Measurements from ENCODE around the gene ARHGEF12.
A peak's percentile ranks its signal among the peaks of the same experiment; 100 is the strongest.

Gene ARHGEF12

DNA sequence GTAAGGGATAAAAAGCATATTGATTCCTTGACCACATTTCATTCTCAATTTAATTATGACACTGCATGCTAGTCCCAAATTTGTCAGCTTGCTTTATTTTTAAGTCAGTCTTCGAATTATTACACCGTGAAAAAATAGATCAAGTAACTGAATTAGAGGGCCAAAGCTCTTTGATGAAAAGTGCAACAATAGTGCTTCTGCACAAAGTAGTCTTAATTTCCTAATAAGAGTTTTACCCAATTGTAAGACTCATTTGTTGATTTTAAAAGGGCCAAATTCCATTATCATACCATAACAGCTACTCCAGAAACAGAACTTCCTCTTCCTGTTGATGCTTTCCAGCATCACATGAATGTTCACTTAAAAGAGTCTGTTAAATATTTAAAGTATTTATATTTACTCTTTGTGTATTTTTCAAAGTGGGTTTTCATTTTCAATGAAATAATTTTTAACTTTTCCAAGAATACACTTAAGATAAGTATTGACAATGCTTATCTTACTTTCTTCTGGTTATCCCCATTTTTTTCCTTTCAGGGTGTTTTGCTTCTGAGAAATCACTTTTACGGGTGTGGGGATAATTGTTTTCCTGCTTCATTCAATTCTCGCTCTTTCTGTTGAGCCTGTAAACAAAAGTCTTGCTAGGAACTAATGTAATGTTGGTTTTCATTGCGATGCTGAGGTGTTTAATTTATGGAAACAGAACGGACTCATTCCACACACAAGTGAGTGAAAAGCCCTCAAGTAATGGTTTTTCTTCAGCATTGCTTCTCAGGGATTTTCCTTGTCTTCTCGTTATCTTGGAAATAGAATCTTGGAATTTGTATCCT, 2.1 kb downstream of the ARHGEF12 start:
- Mint-ChIP-seq H3K4me3 (peak overlapping the region; percentile 79), H3K27me3 (peaks cover 60% of the 10 kb centered on the region), H3K9me3 (no peaks in the 10 kb centered on the region), H3K36me3 (ENCODE audit: insufficient read depth) (peaks cover 4% of the 10 kb centered on the region), H3K4me1 (peaks cover 32% of the 10 kb centered on the region), H3K27ac (ENCODE audit: low read depth) (no peak overlapping the region)
- DNase-seq (ENCODE audit: low spot score in 2 of 2): no peak
- ATAC-seq (replicated peaks; ENCODE audit: extremely low read depth, poor library complexity, severe bottlenecking): no peak

DNA sequence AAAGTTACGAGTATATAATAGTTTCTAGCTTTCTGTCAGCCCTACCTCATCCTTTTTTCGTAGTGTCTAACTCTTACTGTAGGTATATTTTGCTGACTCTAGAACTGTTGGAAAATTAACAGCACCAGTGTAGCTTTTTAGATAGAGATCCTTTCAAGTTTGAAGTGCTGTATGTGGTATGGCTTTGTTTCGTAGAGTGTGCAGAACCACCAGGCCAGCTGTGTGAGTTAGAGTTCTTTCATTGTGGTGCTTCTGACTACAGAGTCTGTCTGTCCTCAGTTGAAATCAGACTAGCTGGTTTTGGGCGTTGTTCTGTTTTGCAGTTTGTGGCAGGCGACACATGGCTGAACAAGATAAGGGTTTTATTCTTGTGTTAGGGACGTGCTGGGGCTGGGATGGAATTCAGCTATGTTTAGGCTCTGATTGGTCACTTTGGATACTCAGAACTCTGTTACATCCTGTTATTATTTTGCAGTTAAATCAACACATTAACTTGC, 3.2 kb downstream of the ARHGEF12 start:
- Mint-ChIP-seq H3K9me3 (no peaks in the 10 kb centered on the region), H3K27ac (ENCODE audit: low read depth) (no peak overlapping the region), H3K4me3 (no peak overlapping the region), H3K4me1 (peaks cover 36% of the 10 kb centered on the region), H3K36me3 (ENCODE audit: insufficient read depth) (peaks cover 7% of the 10 kb centered on the region), H3K27me3 (peaks cover 55% of the 10 kb centered on the region)
- ATAC-seq (replicated peaks; ENCODE audit: extremely low read depth, poor library complexity, severe bottlenecking) (no peak), DNase-seq (ENCODE audit: low spot score in 2 of 2) (no peak)

- ATAC-seq (replicated peaks; ENCODE audit: extremely low read depth, poor library complexity, severe bottlenecking) (no peak), DNase-seq (ENCODE audit: low spot score in 2 of 2) (no peak)
- Mint-ChIP-seq H3K36me3 (ENCODE audit: insufficient read depth) (peaks cover 8% of the 10 kb centered on the region), H3K9me3 (no peaks in the 10 kb centered on the region), H3K27ac (ENCODE audit: low read depth) (no peak overlapping the region), H3K4me1 (peaks cover 39% of the 10 kb centered on the region), H3K27me3 (peaks cover 55% of the 10 kb centered on the region), H3K4me3 (no peak overlapping the region)
Measured at GRCh38 chr11:120340529-120340928, 4.3 kb downstream of the ARHGEF12 start.

- H3K27me3 Mint-ChIP-seq: peaks cover 60% of the 10 kb centered on the region
- no peaks in the 10 kb centered on the region for H3K9me3 Mint-ChIP-seq
- no peak overlapping the region for H3K4me3 Mint-ChIP-seq
- DNase-seq (ENCODE audit: low spot score in 2 of 2) (no peak), ATAC-seq (replicated peaks; ENCODE audit: extremely low read depth, poor library complexity, severe bottlenecking) (no peak)
- H3K36me3 Mint-ChIP-seq (ENCODE audit: insufficient read depth): peaks cover 4% of the 10 kb centered on the region
- H3K4me1 Mint-ChIP-seq: peaks cover 41% of the 10 kb centered on the region
- no peak overlapping the region for H3K27ac Mint-ChIP-seq (ENCODE audit: low read depth)
Measured at GRCh38 chr11:120342226-120342625, 6.0 kb downstream of the ARHGEF12 start.

DNA sequence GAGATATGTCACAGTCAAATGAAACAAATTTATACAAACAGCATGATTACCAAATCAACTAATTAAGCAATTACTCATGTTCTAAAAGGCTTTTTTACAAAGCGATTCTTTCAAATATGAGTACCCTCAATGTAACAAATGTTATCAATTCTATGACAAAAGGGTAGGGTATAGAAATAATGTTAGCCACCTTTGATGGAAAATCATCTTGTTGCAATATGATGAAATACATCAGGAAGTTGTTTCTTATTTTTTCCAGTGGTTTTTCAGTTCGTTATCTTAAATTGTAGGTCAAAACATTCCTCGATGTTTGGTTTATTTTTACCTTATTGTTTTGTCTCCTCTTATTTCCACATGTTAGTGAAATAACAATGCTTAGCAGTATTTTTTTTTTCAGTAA, 6.5 kb downstream of the ARHGEF12 start:
- peaks cover 60% of the 10 kb centered on the region for H3K27me3 Mint-ChIP-seq
- no peak overlapping the region for H3K4me3 Mint-ChIP-seq
- H3K9me3 Mint-ChIP-seq: no peaks in the 10 kb centered on the region
- ATAC-seq (replicated peaks; ENCODE audit: extremely low read depth, poor library complexity, severe bottlenecking): no peak
- peaks cover 4% of the 10 kb centered on the region for H3K36me3 Mint-ChIP-seq (ENCODE audit: insufficient read depth)
- H3K27ac Mint-ChIP-seq (ENCODE audit: low read depth): no peak overlapping the region
- no peak for DNase-seq (ENCODE audit: low spot score in 2 of 2)
- H3K4me1 Mint-ChIP-seq: peaks cover 41% of the 10 kb centered on the region

GRCh38 chr11:120343429-120343828, 7.2 kb downstream of the ARHGEF12 start:
- H3K9me3 Mint-ChIP-seq: no peaks in the 10 kb centered on the region
- H3K4me3 Mint-ChIP-seq: no peak overlapping the region
- peaks cover 4% of the 10 kb centered on the region for H3K36me3 Mint-ChIP-seq (ENCODE audit: insufficient read depth)
- peaks cover 57% of the 10 kb centered on the region for H3K27me3 Mint-ChIP-seq
- H3K27ac Mint-ChIP-seq (ENCODE audit: low read depth): no peak overlapping the region
- ATAC-seq (replicated peaks; ENCODE audit: extremely low read depth, poor library complexity, severe bottlenecking) (no peak), DNase-seq (ENCODE audit: low spot score in 2 of 2) (no peak)
- peaks cover 37% of the 10 kb centered on the region for H3K4me1 Mint-ChIP-seq

DNA sequence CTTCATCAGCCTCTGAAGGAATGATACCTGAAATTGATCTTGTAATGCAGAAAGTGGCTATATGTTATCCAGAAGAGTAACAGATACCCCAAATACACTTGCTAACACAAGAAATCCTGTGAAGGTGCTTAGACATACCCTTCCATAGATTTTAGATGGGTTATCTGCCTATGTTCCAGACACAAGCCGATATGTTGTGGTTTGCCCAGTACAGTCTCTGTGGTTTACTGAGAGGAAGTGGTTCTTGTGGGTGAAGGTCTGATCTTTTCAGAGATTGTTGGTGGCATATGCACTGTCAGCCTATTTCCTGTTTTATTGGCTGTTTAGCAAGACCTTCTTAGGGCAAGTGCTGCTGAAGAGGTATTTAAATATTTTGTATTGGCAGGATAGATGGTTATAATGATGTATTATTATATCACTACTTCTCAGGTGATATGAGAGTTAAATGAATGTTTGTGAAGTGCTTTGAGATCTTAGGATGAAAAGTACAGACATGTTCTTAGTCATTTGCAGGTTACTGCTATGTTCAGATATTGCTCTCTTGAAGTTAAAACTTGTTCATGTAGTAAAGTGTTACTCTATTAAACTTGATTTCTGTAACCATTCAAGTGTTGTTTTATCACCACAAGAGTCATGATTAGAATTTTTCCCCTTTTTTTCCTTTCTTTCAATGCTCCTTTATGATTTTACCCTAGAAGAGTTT, 8.2 kb downstream of the ARHGEF12 start:
- H3K4me3 Mint-ChIP-seq: peak overlapping the region; percentile 45
- peaks cover 33% of the 10 kb centered on the region for H3K4me1 Mint-ChIP-seq
- DNase-seq (ENCODE audit: low spot score in 2 of 2) (peak in 1 of 2 donors; percentile 65), ATAC-seq (replicated peaks; ENCODE audit: extremely low read depth, poor library complexity, severe bottlenecking) (peak; percentile 95)
- peak overlapping the region; percentile 33 for H3K27ac Mint-ChIP-seq (ENCODE audit: low read depth)
- peaks cover 4% of the 10 kb centered on the region for H3K36me3 Mint-ChIP-seq (ENCODE audit: insufficient read depth)
- H3K9me3 Mint-ChIP-seq: no peaks in the 10 kb centered on the region
- peaks cover 56% of the 10 kb centered on the region for H3K27me3 Mint-ChIP-seq

GRCh38 chr11:120346233-120346632, 10.0 kb downstream of the ARHGEF12 start:
- Mint-ChIP-seq H3K27ac (ENCODE audit: low read depth) (no peak overlapping the region), H3K4me1 (peaks cover 27% of the 10 kb centered on the region), H3K27me3 (peaks cover 62% of the 10 kb centered on the region), H3K9me3 (no peaks in the 10 kb centered on the region), H3K4me3 (no peak overlapping the region), H3K36me3 (ENCODE audit: insufficient read depth) (peaks cover 4% of the 10 kb centered on the region)
- ATAC-seq (replicated peaks; ENCODE audit: extremely low read depth, poor library complexity, severe bottlenecking): no peak
- DNase-seq (ENCODE audit: low spot score in 2 of 2): no peak

GRCh38 chr11:120350637-120351036, 14.4 kb downstream of the ARHGEF12 start:
- Mint-ChIP-seq H3K9me3 (no peaks in the 10 kb centered on the region), H3K27me3 (peaks cover 82% of the 10 kb centered on the region), H3K4me1 (peaks cover 19% of the 10 kb centered on the region), H3K4me3 (no peak overlapping the region), H3K36me3 (ENCODE audit: insufficient read depth) (no peaks in the 10 kb centered on the region), H3K27ac (ENCODE audit: low read depth) (no peak overlapping the region)
- ATAC-seq (replicated peaks; ENCODE audit: extremely low read depth, poor library complexity, severe bottlenecking): no peak
- DNase-seq (ENCODE audit: low spot score in 2 of 2): no peak

- no peak overlapping the region for H3K4me3 Mint-ChIP-seq
- H3K4me1 Mint-ChIP-seq: peaks cover 10% of the 10 kb centered on the region
- no peak for DNase-seq (ENCODE audit: low spot score in 2 of 2)
- no peaks in the 10 kb centered on the region for H3K36me3 Mint-ChIP-seq (ENCODE audit: insufficient read depth)
- H3K27me3 Mint-ChIP-seq: peaks cover 75% of the 10 kb centered on the region
- no peak for ATAC-seq (replicated peaks; ENCODE audit: extremely low read depth, poor library complexity, severe bottlenecking)
- no peaks in the 10 kb centered on the region for H3K9me3 Mint-ChIP-seq
- no peak overlapping the region for H3K27ac Mint-ChIP-seq (ENCODE audit: low read depth)
Measured at GRCh38 chr11:120352405-120352804, 16.2 kb downstream of the ARHGEF12 start.

GRCh38 chr11:120354068-120354467, 17.9 kb downstream of the ARHGEF12 start:
- peaks cover 12% of the 10 kb centered on the region for H3K4me1 Mint-ChIP-seq
- no peak for DNase-seq (ENCODE audit: low spot score in 2 of 2)

GRCh38 chr11:120354779-120355178, 18.6 kb downstream of the ARHGEF12 start:
- DNase-seq (ENCODE audit: low spot score in 2 of 2) (no peak), ATAC-seq (replicated peaks; ENCODE audit: extremely low read depth, poor library complexity, severe bottlenecking) (no peak)
- Mint-ChIP-seq H3K27ac (ENCODE audit: low read depth) (no peak overlapping the region), H3K4me3 (no peak overlapping the region), H3K9me3 (no peaks in the 10 kb centered on the region), H3K36me3 (ENCODE audit: insufficient read depth) (no peaks in the 10 kb centered on the region), H3K4me1 (peaks cover 12% of the 10 kb centered on the region), H3K27me3 (peaks cover 66% of the 10 kb centered on the region)

More at GRCh38 chr11:120354068-120354467, 17.9 kb downstream of the ARHGEF12 start:
- H3K27ac Mint-ChIP-seq (ENCODE audit: low read depth): no peak overlapping the region
- peaks cover 73% of the 10 kb centered on the region for H3K27me3 Mint-ChIP-seq
- no peaks in the 10 kb centered on the region for H3K36me3 Mint-ChIP-seq (ENCODE audit: insufficient read depth)
- no peak overlapping the region for H3K4me3 Mint-ChIP-seq
- ATAC-seq (replicated peaks; ENCODE audit: extremely low read depth, poor library complexity, severe bottlenecking): no peak
- H3K9me3 Mint-ChIP-seq: no peaks in the 10 kb centered on the region

DNA sequence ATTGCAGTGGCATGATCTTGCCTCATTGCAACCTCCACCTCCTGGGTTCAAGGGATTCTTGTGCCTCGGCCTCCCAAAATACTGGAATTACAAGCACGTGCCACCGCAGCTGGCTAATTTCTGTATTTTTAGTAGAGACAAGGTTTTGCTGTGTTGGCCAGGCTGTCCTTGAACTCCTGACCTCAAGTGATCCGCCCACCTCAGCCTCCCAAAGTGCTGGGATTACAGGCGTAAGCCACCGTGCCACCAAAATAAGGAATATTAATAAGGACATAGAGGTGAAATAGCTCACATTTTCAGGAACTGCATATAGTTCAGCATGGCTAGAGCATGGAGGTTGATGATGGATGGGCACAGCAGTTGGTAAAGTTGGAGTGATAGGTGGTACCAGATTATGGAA, 21.4 kb downstream of the ARHGEF12 start:
- no peak for ATAC-seq (replicated peaks; ENCODE audit: extremely low read depth, poor library complexity, severe bottlenecking)
- Mint-ChIP-seq H3K27ac (ENCODE audit: low read depth) (no peak overlapping the region), H3K4me3 (no peak overlapping the region), H3K4me1 (peaks cover 12% of the 10 kb centered on the region), H3K9me3 (no peaks in the 10 kb centered on the region), H3K27me3 (peaks cover 40% of the 10 kb centered on the region), H3K36me3 (ENCODE audit: insufficient read depth) (no peaks in the 10 kb centered on the region)
- no peak for DNase-seq (ENCODE audit: low spot score in 2 of 2)
